SH-SY5Y (cell line): ENCODE results near the gene KANK4.

Experiments used
- GATA2 ChIP-seq: IDR thresholded peaks from 2 replicates; pipeline ENCODE4 v1.6.1; 2011; ENCODE audit warnings: mild to moderate bottlenecking, low read depth, low read length
- GATA3 ChIP-seq: IDR thresholded peaks from 2 replicates; pipeline ENCODE4 v1.6.1; 2011; ENCODE audit warnings: low read depth, mild to moderate bottlenecking, low read length, moderate library complexity

Gene KANK4

DNA sequence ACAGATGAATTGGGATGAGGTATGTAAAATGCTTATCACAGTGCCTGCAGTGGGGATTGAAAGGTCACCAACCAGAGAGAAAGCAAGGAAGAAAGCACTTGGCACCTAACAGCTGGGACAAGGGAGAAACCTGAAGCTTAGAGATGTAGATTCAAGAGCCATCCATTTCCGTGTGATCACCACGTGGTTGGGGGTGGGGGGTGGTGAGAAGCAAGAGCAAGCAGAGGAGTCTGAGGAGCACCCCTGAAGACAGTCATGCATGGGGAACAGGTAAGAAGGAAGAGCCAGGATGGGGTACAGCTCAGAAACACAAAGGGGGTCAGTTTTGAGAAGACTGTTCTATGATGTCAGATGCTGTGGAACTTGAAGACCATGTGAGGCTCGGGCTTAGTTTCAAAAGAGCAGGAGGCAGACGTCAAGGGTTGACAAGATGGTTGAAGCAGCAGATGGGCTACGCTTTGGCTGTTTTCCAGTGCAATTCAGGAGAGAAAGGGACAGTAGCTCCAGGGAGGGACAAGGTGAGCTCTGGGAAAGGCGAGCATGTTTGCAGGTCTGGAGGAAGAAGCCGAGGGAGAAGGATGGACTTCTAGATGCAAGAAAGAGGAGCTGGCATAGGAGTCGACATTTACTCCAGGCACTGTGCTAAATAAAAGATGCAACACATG lies 17.4 kb downstream of the KANK4 start:
- no peak for TF ChIP-seq GATA3
- no peak for TF ChIP-seq GATA2

DNA sequence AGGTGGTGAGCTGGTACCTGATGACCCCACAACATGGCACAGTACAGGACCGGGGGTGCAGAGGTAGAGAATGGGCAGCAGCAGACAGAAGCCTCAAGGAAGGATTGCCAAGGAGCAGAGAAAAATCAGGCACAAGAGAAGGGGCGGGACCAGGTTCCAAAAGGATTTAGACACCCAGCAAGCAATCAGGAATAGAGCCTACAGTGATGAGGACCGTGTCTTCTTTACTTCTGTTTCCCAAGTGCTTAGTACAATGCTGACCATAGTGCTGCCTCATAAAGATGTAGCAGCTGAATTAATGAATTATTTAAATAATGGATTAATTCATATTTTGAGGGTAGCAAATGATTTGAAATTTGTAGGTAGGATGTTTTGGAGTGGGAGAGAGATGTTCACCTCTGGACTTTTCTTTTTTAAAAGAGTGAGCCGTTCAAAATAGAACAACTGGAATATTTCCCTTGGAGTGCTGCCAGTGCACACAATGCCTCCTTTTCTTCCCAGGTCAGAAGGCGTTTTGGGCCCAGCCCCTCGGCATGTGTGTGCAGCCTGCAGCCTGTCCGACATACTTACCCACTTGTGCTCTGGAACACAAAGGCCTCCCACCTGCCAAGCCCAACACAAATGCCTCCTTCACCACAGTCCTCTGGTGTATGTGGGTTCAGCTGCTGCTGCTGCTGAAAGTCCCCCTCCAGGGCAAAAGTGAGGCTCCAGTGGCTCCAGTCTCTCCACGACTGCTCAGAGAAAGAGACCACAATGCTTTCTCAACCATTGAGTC lies 19.6 kb downstream of the KANK4 start:
- TF ChIP-seq GATA3 (no peak), GATA2 (no peak)

DNA sequence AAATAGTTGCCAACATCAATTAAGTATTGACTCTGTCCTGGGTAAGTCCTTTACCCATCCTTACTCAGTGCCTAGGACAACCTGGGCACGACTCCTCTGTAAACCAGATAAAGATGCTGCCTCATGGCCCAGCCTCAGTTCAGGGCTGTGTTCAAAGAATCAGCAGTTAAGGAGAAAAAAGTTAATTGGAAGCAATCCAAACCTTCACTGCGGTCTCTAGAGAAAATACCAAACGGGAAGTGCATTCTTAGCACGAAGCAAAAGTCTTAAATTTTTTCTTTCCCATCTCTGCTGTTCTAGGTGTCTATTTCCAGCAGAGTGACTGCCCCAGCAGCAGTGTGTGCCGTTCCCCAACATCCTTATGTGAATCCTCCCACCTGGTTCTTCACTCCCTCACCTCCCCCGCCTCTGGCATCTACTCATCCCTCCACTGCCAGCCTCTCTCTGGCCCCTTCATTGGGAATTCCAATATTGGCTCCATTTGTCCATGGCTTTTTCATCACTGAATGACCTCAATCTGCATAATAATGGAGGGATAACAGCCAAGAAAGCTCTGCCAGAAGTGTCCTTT lies 23.2 kb downstream of the KANK4 start:
- no peak for TF ChIP-seq GATA2
- TF ChIP-seq GATA3 = no peak

DNA sequence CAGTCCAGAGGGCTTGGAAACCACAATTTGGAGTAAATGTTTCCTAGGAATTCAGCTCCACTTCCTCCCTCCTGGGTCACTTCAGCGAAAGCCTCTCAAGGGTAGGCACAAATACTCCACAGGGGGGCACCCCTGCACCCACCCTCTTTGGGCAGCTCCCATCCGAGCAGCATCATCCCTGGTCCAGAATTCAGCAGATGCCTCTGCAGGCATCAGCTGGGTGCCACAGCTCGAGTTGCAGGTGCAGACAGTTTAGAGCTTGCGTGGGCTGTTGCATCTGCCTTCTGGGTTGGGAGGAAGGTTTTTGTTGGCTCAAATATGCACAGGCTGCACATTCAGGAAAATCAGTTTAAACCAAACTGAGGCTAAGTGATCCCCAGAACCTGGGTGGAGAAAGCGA lies 25.0 kb downstream of the KANK4 start:
- TF ChIP-seq GATA3 (no peak), GATA2 (no peak)

DNA sequence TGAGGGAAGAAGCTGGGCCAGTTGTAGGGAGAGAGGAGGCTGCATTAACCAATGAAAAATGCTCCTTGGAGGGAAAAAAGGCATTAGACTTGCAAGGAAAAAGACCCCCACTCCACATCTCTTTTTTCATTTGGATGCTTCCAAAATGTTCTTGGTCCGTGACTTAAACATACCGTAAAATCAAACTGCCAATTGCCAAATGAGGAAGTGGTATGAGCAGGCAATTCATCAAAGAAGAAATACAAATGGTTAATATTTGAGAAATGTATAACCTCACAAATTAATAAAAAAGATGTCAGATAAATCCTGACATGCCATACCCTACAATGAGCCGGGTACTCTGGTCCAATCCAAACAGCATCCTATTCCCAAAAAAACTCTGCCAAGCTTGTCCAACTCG lies 30.6 kb downstream of the KANK4 start:
- TF ChIP-seq GATA3 (no peak), GATA2 (no peak)

DNA sequence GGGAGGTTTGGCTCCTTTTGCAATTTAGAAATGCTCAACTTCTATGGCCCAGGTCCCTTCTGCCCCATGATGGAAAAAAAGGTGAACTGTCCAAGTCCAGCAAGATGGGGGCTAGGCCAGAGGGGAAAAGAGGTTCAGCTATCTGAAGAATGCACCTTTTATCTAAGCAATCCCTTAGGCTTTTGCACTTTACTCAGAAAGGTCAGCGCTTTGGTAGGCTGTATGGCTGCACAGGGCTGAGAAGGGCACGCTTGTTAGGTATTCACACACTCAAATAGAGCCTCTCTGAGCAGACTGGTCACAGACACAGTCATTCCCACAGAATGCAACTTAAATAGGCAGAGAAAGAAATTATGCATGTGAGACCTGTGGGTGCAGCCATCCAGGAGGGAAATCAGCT lies 31.0 kb downstream of the KANK4 start:
- TF ChIP-seq GATA2 (no peak), GATA3 (no peak)

DNA sequence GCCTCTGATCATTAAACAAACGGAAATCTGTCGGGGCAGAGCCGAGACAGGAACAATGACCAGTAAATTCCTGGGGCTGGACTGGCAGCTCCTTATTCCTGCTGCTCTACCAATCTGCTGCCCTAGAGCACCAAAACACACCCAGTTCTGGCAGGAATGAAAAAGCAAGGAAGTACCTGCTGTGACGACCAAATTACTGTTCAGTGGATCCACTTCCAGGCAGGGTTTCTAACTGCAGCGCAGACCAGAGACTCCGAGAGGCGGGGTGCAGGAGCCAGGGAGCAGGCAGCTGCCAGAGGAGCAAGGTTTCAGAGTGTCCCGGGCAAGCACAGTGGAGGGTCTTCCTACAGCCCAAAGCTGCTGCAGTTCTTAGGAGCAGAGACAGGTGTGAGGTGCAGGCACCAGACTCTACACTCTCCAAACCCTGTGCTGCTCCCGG lies 32.4 kb downstream of the KANK4 start:
- no peak for TF ChIP-seq GATA3
- no peak for TF ChIP-seq GATA2

DNA sequence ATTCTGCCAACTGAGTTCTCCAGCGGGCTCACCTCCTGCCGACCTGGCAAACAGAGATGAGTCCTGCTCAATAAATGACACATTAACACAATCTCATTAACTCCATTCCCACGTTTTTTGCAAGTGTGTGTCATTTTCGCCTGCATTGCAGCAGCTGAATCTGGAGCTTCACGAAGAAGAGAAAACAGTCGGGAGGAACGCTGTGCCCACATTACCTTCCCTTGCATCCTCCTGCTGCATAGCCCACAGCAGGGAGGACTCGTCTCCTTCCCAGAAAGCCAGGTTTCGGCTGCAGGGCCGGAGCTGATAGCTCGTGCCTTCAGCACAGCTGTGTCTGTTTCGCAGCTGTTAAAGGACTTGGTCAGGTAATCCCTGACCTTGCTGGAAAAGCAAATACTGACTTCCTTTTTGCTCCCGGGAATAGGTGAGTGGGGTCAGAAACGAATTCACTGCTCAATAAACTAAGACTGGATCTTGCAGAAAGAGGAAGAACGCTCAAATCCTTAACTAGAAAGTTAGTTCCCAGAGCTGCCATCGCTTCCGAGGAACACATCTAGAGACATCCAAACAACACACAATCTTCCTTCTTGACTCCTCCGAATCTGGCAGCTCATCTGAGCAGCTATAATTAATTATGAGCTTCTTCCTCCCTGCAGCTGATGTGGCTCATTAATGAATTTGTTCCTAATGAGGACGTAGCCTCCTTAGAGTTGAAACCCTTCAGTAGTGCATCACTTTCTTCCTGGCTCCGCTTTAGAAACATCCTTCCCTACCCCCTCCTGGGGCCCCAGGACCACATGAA lies 33.0 kb downstream of the KANK4 start:
- TF ChIP-seq GATA2 (no peak), GATA3 (no peak)

DNA sequence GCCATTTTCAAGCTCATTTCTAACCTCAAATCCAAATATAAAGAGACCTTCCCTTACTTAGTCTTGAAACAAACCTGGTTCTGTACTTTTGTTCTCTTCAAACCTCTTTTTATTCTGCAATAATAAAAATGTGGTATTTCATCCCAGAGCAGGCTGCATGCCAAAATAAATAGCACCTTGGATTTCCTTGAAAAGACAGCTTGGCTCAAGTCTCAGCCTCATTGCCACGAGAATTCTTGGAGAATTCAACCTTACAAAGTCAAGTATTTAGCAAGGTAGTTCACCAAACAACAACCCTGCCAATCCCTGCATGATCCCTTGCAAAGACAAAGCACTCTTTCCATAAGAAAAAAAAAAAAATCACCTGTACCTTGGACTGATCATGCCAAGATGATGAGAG lies 33.8 kb downstream of the KANK4 start:
- TF ChIP-seq GATA3 (no peak), GATA2 (no peak)

DNA sequence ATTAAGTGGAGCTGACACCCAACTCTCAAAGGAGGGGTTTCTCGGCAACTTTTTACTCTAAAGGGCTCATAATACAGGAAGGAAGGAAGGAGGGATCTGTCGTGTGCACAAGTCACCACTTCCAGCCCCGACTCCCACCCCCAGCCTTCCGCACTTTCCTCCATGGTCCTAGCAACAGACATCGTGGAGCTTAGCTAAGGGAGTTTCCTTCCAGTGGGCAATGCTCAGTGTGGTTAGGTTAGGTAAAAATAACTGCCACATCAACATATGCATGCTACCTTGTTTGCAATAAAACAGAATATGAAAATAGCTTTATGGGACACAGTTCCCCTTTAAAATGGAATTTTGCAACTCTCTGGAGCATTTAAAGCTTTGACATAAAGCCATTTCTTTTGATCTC lies 35.2 kb downstream of the KANK4 start:
- TF ChIP-seq GATA3 = no peak
- TF ChIP-seq GATA2 = no peak

DNA sequence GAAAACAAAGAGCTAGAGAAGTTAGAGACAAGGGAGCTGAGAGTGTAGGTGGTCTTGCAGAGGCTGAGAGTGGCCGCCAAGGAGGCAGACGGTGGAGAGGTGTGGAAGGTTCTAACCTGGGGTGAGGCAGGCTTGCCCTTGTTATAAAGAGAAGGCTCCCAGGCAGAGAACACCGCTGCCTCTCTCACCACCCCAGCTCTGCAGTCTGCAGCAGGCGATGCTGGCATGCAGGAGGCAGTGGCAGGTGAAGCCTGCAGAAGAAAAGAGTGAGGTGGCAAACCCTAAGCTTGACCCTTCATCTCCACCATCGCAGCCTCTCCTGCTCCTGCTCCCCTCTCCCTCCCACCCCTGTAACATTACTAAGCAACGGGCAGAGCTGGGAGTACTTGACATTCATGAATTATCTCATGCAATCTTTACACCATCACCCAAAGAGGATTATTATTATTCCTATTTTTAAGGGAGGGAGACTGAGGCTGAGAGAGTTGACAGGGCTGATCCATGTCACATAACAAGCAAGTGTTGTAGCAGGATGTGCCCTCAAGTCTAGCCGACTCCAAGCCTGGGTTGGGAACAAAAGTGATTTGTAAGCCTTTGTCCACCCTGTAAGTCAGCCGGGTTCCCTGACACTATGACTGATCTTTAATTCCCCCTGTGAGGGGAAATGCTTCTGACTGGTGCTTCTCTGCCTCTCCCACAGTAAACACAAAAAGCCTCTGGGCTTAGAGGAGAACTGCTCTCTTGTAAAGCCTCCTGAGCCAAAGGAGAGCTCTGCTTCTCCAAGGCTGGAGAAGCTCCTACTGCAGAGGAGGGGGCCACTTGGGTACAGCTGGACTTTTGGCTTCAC lies 36.1 kb downstream of the KANK4 start:
- no peak for TF ChIP-seq GATA2
- no peak for TF ChIP-seq GATA3

DNA sequence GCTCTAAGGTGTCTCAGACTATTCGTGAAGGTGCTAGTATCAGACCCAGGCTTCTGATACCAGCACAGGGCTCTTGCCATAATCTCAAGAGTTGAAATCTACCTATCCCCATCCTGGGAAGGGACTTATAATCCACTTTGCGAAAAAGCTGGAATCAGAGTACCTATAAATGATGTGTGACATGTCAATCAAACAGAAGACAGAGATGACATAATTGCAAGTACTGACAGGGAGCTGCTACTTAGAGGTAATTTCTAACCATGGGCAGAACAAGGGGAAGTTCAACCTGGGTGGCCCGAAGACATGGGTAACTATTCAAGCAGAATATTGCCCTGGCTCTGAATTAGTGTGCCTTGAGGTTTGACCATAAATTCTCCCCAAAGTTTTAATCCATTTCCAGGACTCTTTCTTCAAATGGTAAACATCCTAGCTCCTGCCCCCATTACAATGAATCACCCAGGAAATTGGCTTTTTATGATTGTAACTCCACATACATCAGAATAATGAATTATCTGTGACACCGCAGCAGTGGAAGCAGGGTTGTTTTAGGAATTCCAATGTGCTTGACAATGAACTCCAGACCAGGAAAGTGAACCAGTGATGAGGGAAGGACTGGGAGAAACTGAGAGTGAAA lies 37.2 kb downstream of the KANK4 start:
- TF ChIP-seq GATA2 (no peak), GATA3 (no peak)

DNA sequence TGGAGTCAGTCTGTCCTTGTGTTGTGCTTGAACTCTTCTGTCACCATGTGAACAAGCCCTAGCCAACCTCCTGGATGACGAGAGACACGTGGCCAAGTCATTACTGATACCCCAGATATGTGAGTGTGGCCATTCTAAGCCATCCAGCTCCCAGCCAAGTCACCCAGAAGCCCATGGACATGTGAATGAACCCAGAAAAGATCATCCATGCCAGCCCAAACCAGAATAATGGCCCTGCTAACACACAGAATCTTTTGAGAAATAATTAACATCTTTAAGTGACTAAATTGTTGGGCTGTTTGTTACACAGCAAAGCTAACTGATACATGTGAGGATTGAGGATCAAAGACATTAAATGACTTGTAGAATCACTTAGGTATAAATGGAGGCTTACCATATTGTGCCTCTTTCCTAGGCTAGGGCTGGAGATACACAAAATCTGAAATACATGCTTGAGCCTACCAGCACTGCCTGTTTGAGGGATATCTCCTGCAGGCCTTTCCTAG lies 38.2 kb downstream of the KANK4 start:
- no peak for TF ChIP-seq GATA3
- TF ChIP-seq GATA2 = no peak
